Testis (tissue), 2 donors: ENCODE data around the gene MRI1.

ENCODE experiments used
- POLR2A ChIP-seq: fragments of 450-650 bp; IDR thresholded peaks from one replicate; pipeline ENCODE4 v1.6.1; 2017; ENCODE audit warnings: antibody characterized with exemption, mild to moderate bottlenecking, moderate library complexity
- TF ChIP-seq, protein P1 (sequence below), 3 experiments: fragments of 450-650 bp in 2 of 3; fragments of 200-600 bp in 1 of 3; sonication (generic) in 1 of 3; IDR thresholded peaks; one replicate each; pipeline ENCODE4 v1.5.1; 2016 to 2019; ENCODE audit warnings: antibody characterized with exemption in 3 of 3, mild to moderate bottlenecking in 2 of 3, moderate library complexity in 1 of 3

DNA sequence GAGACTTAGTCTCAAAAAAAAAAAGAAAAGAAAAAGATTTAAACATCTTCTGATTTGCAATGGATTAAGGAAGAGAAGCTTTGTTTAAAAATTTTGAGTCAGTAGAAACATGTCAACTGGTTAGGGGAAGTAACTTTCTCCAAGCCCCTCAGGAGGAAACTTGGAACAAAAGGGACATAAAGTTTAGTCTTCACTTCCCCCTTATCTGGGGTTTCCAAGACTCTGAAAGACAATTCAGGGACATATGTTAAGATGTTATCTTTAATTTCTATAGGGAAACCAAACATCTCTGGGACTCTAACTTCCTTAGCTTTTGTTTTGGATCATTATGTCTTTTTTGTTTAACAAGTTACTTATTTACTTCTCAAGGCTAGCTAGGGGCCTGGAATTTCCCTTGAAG, 20.1 kb upstream of the MRI1 start:
- TF ChIP-seq, protein P1, sequence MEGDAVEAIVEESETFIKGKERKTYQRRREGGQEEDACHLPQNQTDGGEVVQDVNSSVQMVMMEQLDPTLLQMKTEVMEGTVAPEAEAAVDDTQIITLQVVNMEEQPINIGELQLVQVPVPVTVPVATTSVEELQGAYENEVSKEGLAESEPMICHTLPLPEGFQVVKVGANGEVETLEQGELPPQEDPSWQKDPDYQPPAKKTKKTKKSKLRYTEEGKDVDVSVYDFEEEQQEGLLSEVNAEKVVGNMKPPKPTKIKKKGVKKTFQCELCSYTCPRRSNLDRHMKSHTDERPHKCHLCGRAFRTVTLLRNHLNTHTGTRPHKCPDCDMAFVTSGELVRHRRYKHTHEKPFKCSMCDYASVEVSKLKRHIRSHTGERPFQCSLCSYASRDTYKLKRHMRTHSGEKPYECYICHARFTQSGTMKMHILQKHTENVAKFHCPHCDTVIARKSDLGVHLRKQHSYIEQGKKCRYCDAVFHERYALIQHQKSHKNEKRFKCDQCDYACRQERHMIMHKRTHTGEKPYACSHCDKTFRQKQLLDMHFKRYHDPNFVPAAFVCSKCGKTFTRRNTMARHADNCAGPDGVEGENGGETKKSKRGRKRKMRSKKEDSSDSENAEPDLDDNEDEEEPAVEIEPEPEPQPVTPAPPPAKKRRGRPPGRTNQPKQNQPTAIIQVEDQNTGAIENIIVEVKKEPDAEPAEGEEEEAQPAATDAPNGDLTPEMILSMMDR (IDR thresholded peaks at IDR 0.05), result no peak
- no peak for TF ChIP-seq POLR2A
